ENCODE measurements around the gene MLST8. TPM values are rescaled to one million over a fixed set of nuclear protein-coding genes. Genes with fewer than 3 reads are reported as not detected.

Gene MLST8
- polyA plus RNA-seq, 1 donor (not counting 4 experiments of a cell fraction or from before 2014, with no cell fraction given), result 35.7 TPM

- Histone ChIP-seq H3K4me2 (ENCODE audit: control insufficient read depth, extremely low read depth, insufficient read depth, low read depth, low read length) (no peak overlapping the region), H3K36me3 (ENCODE audit: control insufficient read depth in 2 of 2, extremely low read depth in 1 of 2, insufficient read depth in 2 of 2, low read length in 2 of 2) (no peaks in the 10 kb centered on the region), H3K4me1 (ENCODE audit: control insufficient read depth, extremely low read depth, insufficient read depth, low read length) (peaks cover 3% of the 10 kb centered on the region), H4K20me1 (ENCODE audit: control insufficient read depth, extremely low read depth, insufficient read depth, low read length) (no peaks in the 10 kb centered on the region), H3K27ac (ENCODE audit: control insufficient read depth, insufficient read depth, low read length) (no peak overlapping the region), H3K4me3 (ENCODE audit: control insufficient read depth in 2 of 3, extremely low read depth in 1 of 3, insufficient read depth in 2 of 3, low read depth in 1 of 3, low read length in 3 of 3) (no peak overlapping the region), H3K9me1 (ENCODE audit: control insufficient read depth, extremely low read depth, insufficient read depth, low read length) (no peaks in the 10 kb centered on the region), H2AFZ (ENCODE audit: control insufficient read depth, low read length) (no peak overlapping the region), H3K79me2 (ENCODE audit: control insufficient read depth, insufficient read depth, low read length) (no peaks in the 10 kb centered on the region), H3K9ac (ENCODE audit: control insufficient read depth, extremely low read depth, insufficient read depth, low read length) (no peak overlapping the region), H3K27me3 (ENCODE audit: control insufficient read depth, extremely low read depth, insufficient read depth, low read length) (peaks cover 16% of the 10 kb centered on the region), H3K9me3 (ENCODE audit: control insufficient read depth, low read depth, low read length) (no peaks in the 10 kb centered on the region)
- dilution Hi-C loops (cut with MboI; ENCODE audit: extremely low pct_ligation_motif_present, low sequenced_read_pairs), result no loop called here
- DNase-seq (ENCODE audit: low read depth, low spot score) (no peak), FAIRE-seq (no peak)
- TF ChIP-seq EZH2 (IDR thresholded peaks at IDR 0.05; ENCODE audit: low read length) (no peak), CTCF (optimal IDR thresholded peaks at IDR 0.05 in 1 of 3, IDR thresholded peaks at IDR 0.05 in 1 of 3, conservative IDR thresholded peaks at IDR 0.05 in 1 of 3; ENCODE audit: extremely low read depth in 1 of 3, insufficient read depth in 2 of 3, low read length in 3 of 3) (no peak)
Measured at GRCh38 chr16:2189252-2189893, 15.9 kb upstream of the MLST8 start.

GRCh38 chr16:2190002-2190658 lies 15.1 kb upstream of the MLST8 start:
- no peaks in the 10 kb centered on the region for H3K79me2 ChIP-seq (ENCODE audit: control insufficient read depth, insufficient read depth, low read length)
- H3K36me3 ChIP-seq (ENCODE audit: control insufficient read depth in 2 of 2, extremely low read depth in 1 of 2, insufficient read depth in 2 of 2, low read length in 2 of 2), result no peaks in the 10 kb centered on the region
- dilution Hi-C loops (cut with MboI; ENCODE audit: extremely low pct_ligation_motif_present, low sequenced_read_pairs), result no loop called here
- no peak for FAIRE-seq
- DNase-seq (ENCODE audit: low read depth, low spot score), result no peak
- no peaks in the 10 kb centered on the region for H4K20me1 ChIP-seq (ENCODE audit: control insufficient read depth, extremely low read depth, insufficient read depth, low read length)
- TF ChIP-seq CTCF (optimal IDR thresholded peaks at IDR 0.05 in 1 of 3, IDR thresholded peaks at IDR 0.05 in 1 of 3, conservative IDR thresholded peaks at IDR 0.05 in 1 of 3; ENCODE audit: extremely low read depth in 1 of 3, insufficient read depth in 2 of 3, low read length in 3 of 3) (no peak), EZH2 (IDR thresholded peaks at IDR 0.05; ENCODE audit: low read length) (no peak)
- H3K9ac ChIP-seq (ENCODE audit: control insufficient read depth, extremely low read depth, insufficient read depth, low read length), result no peak overlapping the region
- peaks cover 9% of the 10 kb centered on the region for H3K4me1 ChIP-seq (ENCODE audit: control insufficient read depth, extremely low read depth, insufficient read depth, low read length)
- no peak overlapping the region for H3K4me3 ChIP-seq (ENCODE audit: control insufficient read depth in 2 of 3, extremely low read depth in 1 of 3, insufficient read depth in 2 of 3, low read depth in 1 of 3, low read length in 3 of 3)
- no peaks in the 10 kb centered on the region for H3K9me3 ChIP-seq (ENCODE audit: control insufficient read depth, low read depth, low read length)
- no peak overlapping the region for H2AFZ ChIP-seq (ENCODE audit: control insufficient read depth, low read length)
- no peaks in the 10 kb centered on the region for H3K9me1 ChIP-seq (ENCODE audit: control insufficient read depth, extremely low read depth, insufficient read depth, low read length)
- no peak overlapping the region for H3K4me2 ChIP-seq (ENCODE audit: control insufficient read depth, extremely low read depth, insufficient read depth, low read depth, low read length)
- no peak overlapping the region for H3K27ac ChIP-seq (ENCODE audit: control insufficient read depth, insufficient read depth, low read length)
- peaks cover 22% of the 10 kb centered on the region for H3K27me3 ChIP-seq (ENCODE audit: control insufficient read depth, extremely low read depth, insufficient read depth, low read length)

Data from keratinocyte (primary cell).